Trophoblast cell (in vitro differentiated cells and primary cell): ENCODE results near the gene CDC25A.

Source experiments
- DNase-seq, 2 donors: peaks; one replicate each; pipeline ENCODE4 v3.0.0-alpha.2; 2016
- H2AFZ ChIP-seq: 2 replicates; pipeline ENCODE4 v1.6.1; 2013; ENCODE audit warnings: low read length, moderate library complexity, mild to moderate bottlenecking; ENCODE audit not compliant: insufficient read depth, poor library complexity
- H2AK5ac ChIP-seq: 2 replicates; pipeline ENCODE4 v1.6.1; 2013; ENCODE audit warnings: mild to moderate bottlenecking, low read length
- H2BK120ac ChIP-seq: 2 replicates; pipeline ENCODE4 v1.6.1; 2013; ENCODE audit warnings: low read length, mild to moderate bottlenecking, moderate library complexity; ENCODE audit not compliant: insufficient read depth, poor library complexity
- H2BK12ac ChIP-seq: 2 replicates; pipeline ENCODE4 v1.6.1; 2013; ENCODE audit warnings: mild to moderate bottlenecking, low read length, moderate library complexity
- H2BK5ac ChIP-seq: 2 replicates; pipeline ENCODE4 v1.6.1; 2013; ENCODE audit warnings: low read length, low read depth, moderate library complexity, mild to moderate bottlenecking; ENCODE audit not compliant: poor library complexity
- H3K14ac ChIP-seq: 2 replicates; pipeline ENCODE4 v1.6.1; 2013; ENCODE audit warnings: mild to moderate bottlenecking, low read length
- H3K18ac ChIP-seq: 2 replicates; pipeline ENCODE4 v1.6.1; 2013; ENCODE audit warnings: mild to moderate bottlenecking, low read length
- H3K23ac ChIP-seq: 2 replicates; pipeline ENCODE4 v1.6.1; 2013; ENCODE audit warnings: low read length
- H3K27ac ChIP-seq: 2 replicates; pipeline ENCODE4 v1.5.1; 2013; ENCODE audit warnings: low read depth, mild to moderate bottlenecking, inconsistent platforms, low read length, moderate library complexity
- H3K27me3 ChIP-seq: 2 replicates; pipeline ENCODE4 v1.6.1; 2013; ENCODE audit warnings: inconsistent platforms, mild to moderate bottlenecking, low read length, moderate library complexity; ENCODE audit not compliant: insufficient read depth
- H3K36me3 ChIP-seq, 2 experiments: 1 replicate in 1 of 2; 2 replicates in 1 of 2; pipeline ENCODE4 v1.6.1; 2013; ENCODE audit warnings: low read length in 2 of 2, mild to moderate bottlenecking in 2 of 2, moderate library complexity in 1 of 2; ENCODE audit not compliant: insufficient read depth in 2 of 2, control insufficient read depth in 1 of 2
- H3K4ac ChIP-seq: 2 replicates; pipeline ENCODE4 v1.6.1; 2013; ENCODE audit warnings: low read depth, mild to moderate bottlenecking, low read length, moderate library complexity
- H3K4me1 ChIP-seq, 2 experiments: 1 replicate in 1 of 2; 2 replicates in 1 of 2; pipeline ENCODE4 v1.6.1; 2013; ENCODE audit warnings: low read length in 2 of 2, mild to moderate bottlenecking in 2 of 2, moderate library complexity in 1 of 2; ENCODE audit not compliant: insufficient read depth in 2 of 2, control insufficient read depth in 1 of 2
- H3K4me2 ChIP-seq: 2 replicates; pipeline ENCODE4 v1.6.1; 2013; ENCODE audit warnings: inconsistent platforms, mild to moderate bottlenecking, low read length, moderate library complexity
- H3K4me3 ChIP-seq: 2 replicates; pipeline ENCODE4 v1.5.1; 2013; ENCODE audit warnings: mild to moderate bottlenecking, low read depth, low read length, inconsistent platforms
- H3K79me1 ChIP-seq: one replicate; pipeline ENCODE4 v1.6.1; 2013; ENCODE audit warnings: low read length
- H3K79me2 ChIP-seq: 2 replicates; pipeline ENCODE4 v1.6.1; 2013; ENCODE audit warnings: low read length, mild to moderate bottlenecking; ENCODE audit not compliant: control insufficient read depth, insufficient read depth, poor library complexity
- H3K9ac ChIP-seq: 2 replicates; pipeline ENCODE4 v1.6.1; 2013; ENCODE audit warnings: mild to moderate bottlenecking, low read length
- H3K9me3 ChIP-seq: 2 replicates; pipeline ENCODE4 v1.6.1; 2013; ENCODE audit warnings: low read depth, mild to moderate bottlenecking, control low read depth, inconsistent platforms, low read length; ENCODE audit not compliant: insufficient read depth
- H4K12ac ChIP-seq: 2 replicates; pipeline ENCODE4 v1.6.1; 2013; ENCODE audit warnings: low read depth, mild to moderate bottlenecking, low read length, moderate library complexity
- H4K8ac ChIP-seq: 2 replicates; pipeline ENCODE4 v1.6.1; 2013; ENCODE audit warnings: low read depth, mild to moderate bottlenecking, low read length, moderate library complexity
- H4K91ac ChIP-seq: one replicate; pipeline ENCODE4 v1.6.1; 2013; ENCODE audit warnings: low read depth, mild to moderate bottlenecking, low read length, moderate library complexity
- WGBS: extraction: QIAGEN DNeasy Blood & Tissue Kit; methylation state at CpG from one replicate; pipeline ENCODE4 v1.1.7; 2013; ENCODE audit warnings: missing lambda C conversion rate; ENCODE audit not compliant: insufficient read length, insufficient coverage; ENCODE audit errors: extremely low coverage; 5-methylcytosine and 5-hydroxymethylcytosine counted together

Gene CDC25A

GRCh38 chr3:48232232-48232631 is 44.0 kb upstream of the CDC25A start:
- no peak overlapping the region for H2BK5ac ChIP-seq
- H4K12ac ChIP-seq, result no peak overlapping the region
- no peaks in the 10 kb centered on the region for H3K79me1 ChIP-seq
- no peak overlapping the region for H4K8ac ChIP-seq
- H2BK120ac ChIP-seq, result no peak overlapping the region
- no peaks in the 10 kb centered on the region for H3K36me3 ChIP-seq
- no CpG with 5 or more reads among the region's 4 CpGs for WGBS
- H3K4me1 ChIP-seq, result no peaks in the 10 kb centered on the region
- H3K9ac ChIP-seq, result no peak overlapping the region
- no peaks in the 10 kb centered on the region for H3K79me2 ChIP-seq
- no peak overlapping the region for H2AK5ac ChIP-seq
- no peak overlapping the region for H2BK12ac ChIP-seq
- no peak overlapping the region for H3K4me3 ChIP-seq
- H3K4me2 ChIP-seq, result no peak overlapping the region
- H3K27ac ChIP-seq, result no peak overlapping the region
- H3K4ac ChIP-seq, result no peak overlapping the region
- no peak overlapping the region for H3K14ac ChIP-seq
- H3K18ac ChIP-seq, result no peak overlapping the region
- no peak overlapping the region for H4K91ac ChIP-seq
- DNase-seq, result no peak
- no peak overlapping the region for H2AFZ ChIP-seq
- H3K23ac ChIP-seq, result no peak overlapping the region
- H3K9me3 ChIP-seq, result no peaks in the 10 kb centered on the region
- H3K27me3 ChIP-seq, result no peaks in the 10 kb centered on the region

DNA sequence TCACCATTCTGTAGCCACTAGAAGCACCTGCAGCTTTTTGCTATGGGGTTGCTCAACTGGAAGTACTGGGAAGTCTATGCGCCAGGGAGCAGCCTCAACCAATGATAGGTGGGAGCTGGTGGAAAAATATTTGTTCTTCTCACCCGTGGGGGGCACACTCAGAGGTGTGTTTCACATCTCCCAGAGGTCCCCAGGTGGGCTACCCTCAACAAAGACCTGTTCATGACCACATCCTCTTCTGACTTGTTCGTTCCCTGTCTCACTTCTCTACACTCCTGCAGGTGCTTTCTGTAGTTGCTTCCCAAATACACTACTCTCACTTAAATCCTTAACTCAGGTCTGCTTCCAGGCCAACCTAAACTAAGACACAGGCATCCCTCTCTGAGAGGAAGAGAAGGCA is 38.7 kb upstream of the CDC25A start:
- Histone ChIP-seq H3K14ac (no peak overlapping the region), H3K27me3 (no peaks in the 10 kb centered on the region), H3K4ac (no peak overlapping the region), H3K79me1 (no peaks in the 10 kb centered on the region), H3K9ac (no peak overlapping the region), H3K27ac (no peak overlapping the region), H3K4me3 (no peak overlapping the region), H4K12ac (no peak overlapping the region), H3K4me2 (no peak overlapping the region), H3K18ac (no peak overlapping the region), H4K8ac (no peak overlapping the region), H2BK5ac (no peak overlapping the region), H2BK120ac (no peak overlapping the region), H3K9me3 (no peaks in the 10 kb centered on the region), H3K36me3 (no peaks in the 10 kb centered on the region), H2AK5ac (no peak overlapping the region), H3K4me1 (no peaks in the 10 kb centered on the region), H2BK12ac (no peak overlapping the region), H4K91ac (no peak overlapping the region), H3K79me2 (no peaks in the 10 kb centered on the region), H2AFZ (no peak overlapping the region), H3K23ac (no peak overlapping the region)
- no CpG with 5 or more reads among the region's 3 CpGs for WGBS
- no peak for DNase-seq

DNA sequence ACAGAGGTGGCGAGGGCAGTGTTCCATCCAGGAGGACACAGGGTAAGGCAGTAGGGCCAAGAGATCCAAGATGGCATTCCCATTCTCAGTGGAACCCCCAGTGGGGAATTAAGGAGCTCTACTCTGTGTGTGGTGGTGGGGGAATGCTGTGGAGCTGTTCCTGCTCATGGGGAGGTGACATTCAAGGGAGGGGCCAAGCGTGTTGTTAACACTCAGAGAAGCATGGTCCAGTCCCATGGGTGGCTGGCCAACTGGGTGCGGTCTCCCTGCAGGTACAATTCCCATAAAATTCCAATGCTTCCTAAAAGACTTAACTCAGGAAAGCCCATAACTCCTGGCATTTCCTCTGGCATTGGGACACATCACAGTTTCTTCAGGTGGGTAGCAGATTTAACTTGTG is 37.4 kb upstream of the CDC25A start:
- H4K8ac ChIP-seq, result no peak overlapping the region
- H4K91ac ChIP-seq, result no peak overlapping the region
- no peak overlapping the region for H3K4ac ChIP-seq
- H3K14ac ChIP-seq, result no peak overlapping the region
- H3K9ac ChIP-seq, result no peak overlapping the region
- H2BK120ac ChIP-seq, result no peak overlapping the region
- H2BK12ac ChIP-seq, result no peak overlapping the region
- no peak overlapping the region for H3K27ac ChIP-seq
- H3K27me3 ChIP-seq, result no peaks in the 10 kb centered on the region
- no CpG with 5 or more reads among the region's 3 CpGs for WGBS
- no peak overlapping the region for H3K23ac ChIP-seq
- H3K4me2 ChIP-seq, result no peak overlapping the region
- H2AK5ac ChIP-seq, result no peak overlapping the region
- H3K9me3 ChIP-seq, result no peaks in the 10 kb centered on the region
- H4K12ac ChIP-seq, result no peak overlapping the region
- no peaks in the 10 kb centered on the region for H3K79me1 ChIP-seq
- H3K4me1 ChIP-seq, result no peaks in the 10 kb centered on the region
- no peaks in the 10 kb centered on the region for H3K79me2 ChIP-seq
- no peaks in the 10 kb centered on the region for H3K36me3 ChIP-seq
- DNase-seq, result no peak
- no peak overlapping the region for H2BK5ac ChIP-seq
- no peak overlapping the region for H2AFZ ChIP-seq
- H3K18ac ChIP-seq, result no peak overlapping the region
- H3K4me3 ChIP-seq, result no peak overlapping the region

- H3K4me3 ChIP-seq, result no peak within 1 kb of the TSS
- H2BK120ac ChIP-seq, result no peak within 1 kb of the TSS
- no peak within 1 kb of the TSS for H3K4me2 ChIP-seq
- H4K12ac ChIP-seq, result no peak within 1 kb of the TSS
- WGBS, result no CpG with 5 or more reads among the region's 11 CpGs
- H3K14ac ChIP-seq, result no peak within 1 kb of the TSS
- H3K27ac ChIP-seq, result no peak within 1 kb of the TSS
- H4K91ac ChIP-seq, result no peak within 1 kb of the TSS
- peak; percentile 32 to 50 for DNase-seq
- H3K18ac ChIP-seq, result no peak within 1 kb of the TSS
- H3K9me3 ChIP-seq, result no peaks in the 10 kb centered on the region
- H3K27me3 ChIP-seq, result no peaks in the 10 kb centered on the region
- H2AFZ ChIP-seq, result no peak within 1 kb of the TSS
- H3K4me1 ChIP-seq, result no peaks in the 10 kb centered on the region
- H3K79me1 ChIP-seq, result no peaks in the 10 kb centered on the region
- no peak within 1 kb of the TSS for H3K9ac ChIP-seq
- no peak within 1 kb of the TSS for H2BK5ac ChIP-seq
- H4K8ac ChIP-seq, result no peak within 1 kb of the TSS
- no peaks in the 10 kb centered on the region for H3K36me3 ChIP-seq
- H3K23ac ChIP-seq, result no peak within 1 kb of the TSS
- H2AK5ac ChIP-seq, result no peak within 1 kb of the TSS
- no peak within 1 kb of the TSS for H3K4ac ChIP-seq
- H2BK12ac ChIP-seq, result no peak within 1 kb of the TSS
- no peaks in the 10 kb centered on the region for H3K79me2 ChIP-seq
Observed at GRCh38 chr3:48222616-48223513, 34.6 kb upstream of the CDC25A start, which contains the start of gene CAMP. Gene CAMP (plus strand): TSS chr3:48223495. CDS start chr3:48223512, 17 bp downstream.
